Neural cell (in vitro differentiated cells): ENCODE data around the gene PRMT2.

Source experiments
- CTCF ChIP-seq: fragments of 450-650 bp; IDR thresholded peaks from 2 replicates; pipeline ENCODE4 v1.5.1; 2014; ENCODE audit warnings: antibody characterized with exemption, mild to moderate bottlenecking, moderate library complexity; ENCODE audit not compliant: poor library complexity, severe bottlenecking
- EP300 ChIP-seq: fragments of 450-650 bp; conservative IDR thresholded peaks from 2 replicates; pipeline ENCODE4 v1.6.1; 2014; ENCODE audit warnings: antibody characterized with exemption, mild to moderate bottlenecking, moderate library complexity; ENCODE audit not compliant: poor library complexity, severe bottlenecking
- EZH2 ChIP-seq: fragments of 200-600, 300-800 bp; shearing (Covaris generic), sonication (generic); IDR thresholded peaks from 2 replicates; pipeline ENCODE4 v1.6.1; 2014; ENCODE audit warnings: antibody characterized with exemption, low read length, borderline replicate concordance, mild to moderate bottlenecking; ENCODE audit not compliant: insufficient read depth, poor library complexity, severe bottlenecking
- MXI1 ChIP-seq: fragments of 450-650 bp; conservative IDR thresholded peaks from 2 replicates; pipeline ENCODE4 v1.6.1; 2014; ENCODE audit warnings: antibody characterized with exemption, mild to moderate bottlenecking; ENCODE audit not compliant: poor library complexity, severe bottlenecking
- POLR2AphosphoS5 ChIP-seq: IDR thresholded peaks from 2 replicates; pipeline ENCODE4 v1.6.1; 2012
- RAD21 ChIP-seq: fragments of 450-650 bp; conservative IDR thresholded peaks from 2 replicates; pipeline ENCODE4 v1.6.1; 2014; ENCODE audit warnings: antibody characterized with exemption, mild to moderate bottlenecking, moderate library complexity
- REST ChIP-seq: IDR thresholded peaks from 2 replicates; pipeline ENCODE4 v1.6.1; 2012; ENCODE audit warnings: borderline replicate concordance
- SMC3 ChIP-seq: fragments of 450-650 bp; conservative IDR thresholded peaks from 2 replicates; pipeline ENCODE4 v1.6.1; 2014; ENCODE audit warnings: antibody characterized with exemption, mild to moderate bottlenecking, moderate library complexity; ENCODE audit not compliant: poor library complexity
- TAF1 ChIP-seq: IDR thresholded peaks from 2 replicates; pipeline ENCODE4 v1.6.1; 2012; ENCODE audit warnings: low read depth

GRCh38 chr21:46641656-46642055, 6.2 kb downstream of the PRMT2 start:
- TF ChIP-seq REST (no peak), EZH2 (no peak), CTCF (no peak), TAF1 (no peak), MXI1 (no peak), SMC3 (no peak), RAD21 (no peak), EP300 (no peak), POLR2AphosphoS5 (no peak)
